B cell (primary cell): ENCODE measurements around the gene CD59. TPM values are rescaled to one million over a fixed set of nuclear protein-coding genes. Genes with fewer than 3 reads are reported as not detected.

Experiments
- ATAC-seq: fragments of 200-7000 bp; cut with Tn5 transposase; one replicate; pipeline ENCODE4 v1.10.0; 2021; ENCODE audit warnings: low read depth, mild to moderate bottlenecking, moderate number of reproducible peaks, moderate library complexity
- CTCF ChIA-PET: fragments of 350-600 bp; sonication (Branson Sonifier 250); formaldehyde crosslinking; loops from one replicate; lab custom pipeline; 2021; ENCODE audit warnings: antibody characterized with exemption, inconsistent platforms; lab: Charles Lee
- POLR2A ChIA-PET: fragments of 350-600 bp; sonication (Branson Sonifier 250); formaldehyde crosslinking; loops from one replicate; lab custom pipeline; 2021; ENCODE audit warnings: antibody characterized with exemption; lab: Charles Lee
- DNase-seq: peaks from one replicate; pipeline ENCODE4 v3.0.0; 2013
- H2AFZ ChIP-seq: 2 replicates; pipeline ENCODE4 v1.6.1; 2012; ENCODE audit warnings: mild to moderate bottlenecking, low read depth, low read length; ENCODE audit not compliant: insufficient read depth, poor library complexity, severe bottlenecking
- H3K27ac ChIP-seq, 2 donors: 1 replicate in 1 of 2; 2 replicates in 1 of 2; pipeline ENCODE4 v1.5.1; 2012 to 2013; ENCODE audit warnings: low read length in 2 of 2, mild to moderate bottlenecking in 2 of 2, moderate library complexity in 1 of 2
- H3K27me3 ChIP-seq, 4 experiments: fragments of 200-600 bp in 1 of 4; sonication (generic) in 1 of 4; replicated peaks in 1 of 4; 1 replicate in 2 of 4; 2 replicates in 2 of 4; pipeline versions ENCODE4 v1.6.1 to v1.7.0; 2013 to 2016; ENCODE audit warnings: low read length in 3 of 4, mild to moderate bottlenecking in 2 of 4, mixed read lengths in 1 of 4, moderate library complexity in 1 of 4; ENCODE audit not compliant: insufficient read depth in 4 of 4, control insufficient read depth in 3 of 4; ENCODE audit errors: control extremely low read depth in 1 of 4
- H3K36me3 ChIP-seq, 2 experiments: replicated peaks in 1 of 2; 1 replicate in 1 of 2; 2 replicates in 1 of 2; pipeline versions ENCODE4 v1.6.1 to v1.7.1; 2013; ENCODE audit warnings: low read length in 1 of 2; ENCODE audit not compliant: insufficient read depth in 2 of 2, control insufficient read depth in 1 of 2; ENCODE audit errors: control extremely low read depth in 1 of 2, extremely low read depth in 1 of 2
- H3K4me1 ChIP-seq, 2 donors: fragments of 200-600 bp in 1 of 2; sonication (generic) in 1 of 2; 1 replicate in 1 of 2; 2 replicates in 1 of 2; pipeline versions ENCODE4 v1.5.1 to v1.6.1; 2013 to 2017; ENCODE audit warnings: low read length in 2 of 2; ENCODE audit not compliant: control insufficient read depth in 2 of 2, insufficient read depth in 2 of 2
- H3K4me2 ChIP-seq: replicated peaks from 2 replicates; pipeline ENCODE3; 2012; ENCODE audit warnings: mild to moderate bottlenecking, low read depth, low read length; ENCODE audit not compliant: poor library complexity, severe bottlenecking
- H3K4me3 ChIP-seq, 5 experiments: fragments of 200-600 bp in 1 of 5; sonication (generic) in 1 of 5; 1 replicate in 3 of 5; 2 replicates in 2 of 5; pipeline versions ENCODE4 v1.5.1 to v1.7.0; 2011 to 2016; ENCODE audit warnings: low read length in 4 of 5, mild to moderate bottlenecking in 4 of 5, low read depth in 2 of 5, control low read depth in 1 of 5, moderate library complexity in 1 of 5; ENCODE audit not compliant: insufficient read depth in 1 of 5; ENCODE audit errors: control extremely low read depth in 1 of 5, extremely low read depth in 1 of 5
- H3K79me2 ChIP-seq: fragments of 200-600 bp; sonication (generic); one replicate; pipeline ENCODE4 v1.6.0; 2016; ENCODE audit warnings: low read length; ENCODE audit not compliant: control insufficient read depth, insufficient read depth
- H3K9ac ChIP-seq: fragments of 200-600 bp; sonication (generic); 2 replicates; pipeline ENCODE4 v1.6.1; 2017; ENCODE audit warnings: mild to moderate bottlenecking, low read length, moderate library complexity
- H3K9me3 ChIP-seq, 3 donors: one replicate each; pipeline versions ENCODE4 v1.6.1 to v1.7.1; 2013; ENCODE audit warnings: low read length in 2 of 3; ENCODE audit not compliant: control insufficient read depth in 2 of 3, insufficient read depth in 1 of 3; ENCODE audit errors: control extremely low read depth in 1 of 3
- H4K20me1 ChIP-seq: 2 replicates; pipeline ENCODE4 v1.6.0; 2012; ENCODE audit warnings: mild to moderate bottlenecking, low read length; ENCODE audit not compliant: insufficient read depth, control insufficient read depth, poor library complexity, severe bottlenecking
- H3K27ac Mint-ChIP-seq: one replicate; pipeline ENCODE4 v1.8.0; 2021; ENCODE audit warnings: mixed read lengths
- H3K27me3 Mint-ChIP-seq: one replicate; pipeline ENCODE4 v1.8.0; 2021; ENCODE audit warnings: mixed read lengths
- H3K4me1 Mint-ChIP-seq: one replicate; pipeline ENCODE4 v1.8.0; 2021; ENCODE audit warnings: mixed read lengths
- H3K4me3 Mint-ChIP-seq: one replicate; pipeline ENCODE4 v1.8.0; 2021; ENCODE audit warnings: mixed read lengths
- H3K9me3 Mint-ChIP-seq: one replicate; pipeline ENCODE4 v1.8.0; 2022; ENCODE audit warnings: mixed read lengths; ENCODE audit not compliant: insufficient read depth
- EZH2 ChIP-seq: IDR thresholded peaks from 2 replicates; pipeline ENCODE4 v1.6.1; 2012; ENCODE audit warnings: borderline replicate concordance, low read depth, mild to moderate bottlenecking, moderate library complexity, low read length; ENCODE audit not compliant: insufficient read depth, poor library complexity, severe bottlenecking
- WGBS: methylation state at CpG from one replicate; pipeline ENCODE4 v1.1.5; 2013; ENCODE audit warnings: missing lambda C conversion rate; ENCODE audit not compliant: insufficient coverage; 5-methylcytosine and 5-hydroxymethylcytosine counted together
- intact Hi-C: fragments of 100-400 bp; cut with micrococcal nuclease; formaldehyde crosslinking; loops from one replicate; pipeline ENCODE4 v1.10.0; 2022
- polyA plus RNA-seq: library from polyadenylated mRNA; depleted of rRNA; stranded (reverse); fragments of >200 nt; gene quantifications from 2 replicates; pipeline ENCODE4 v1.2.3, GENCODE V29; 2012
- total RNA-seq, 2 donors: library from RNA; stranded (reverse); fragments of 120-200 nt in 1 of 2; gene quantifications; 1 replicate in 1 of 2; 2 replicates in 1 of 2; pipeline versions ENCODE4 v1.2.3 to v1.2.4, GENCODE V29; 2013 to 2022
- TF ChIP-seq, protein P1 (sequence below): fragments of 200-600 bp; IDR thresholded peaks from one replicate; pipeline ENCODE4 v1.8.0; 2022; ENCODE audit warnings: antibody characterized with exemption, mild to moderate bottlenecking

CD59 gene
- total and polyA plus RNA-seq, 2 donors (not counting 1 experiment from before 2014, with no cell fraction given) = 10.9 to 41.3 TPM

DNA sequence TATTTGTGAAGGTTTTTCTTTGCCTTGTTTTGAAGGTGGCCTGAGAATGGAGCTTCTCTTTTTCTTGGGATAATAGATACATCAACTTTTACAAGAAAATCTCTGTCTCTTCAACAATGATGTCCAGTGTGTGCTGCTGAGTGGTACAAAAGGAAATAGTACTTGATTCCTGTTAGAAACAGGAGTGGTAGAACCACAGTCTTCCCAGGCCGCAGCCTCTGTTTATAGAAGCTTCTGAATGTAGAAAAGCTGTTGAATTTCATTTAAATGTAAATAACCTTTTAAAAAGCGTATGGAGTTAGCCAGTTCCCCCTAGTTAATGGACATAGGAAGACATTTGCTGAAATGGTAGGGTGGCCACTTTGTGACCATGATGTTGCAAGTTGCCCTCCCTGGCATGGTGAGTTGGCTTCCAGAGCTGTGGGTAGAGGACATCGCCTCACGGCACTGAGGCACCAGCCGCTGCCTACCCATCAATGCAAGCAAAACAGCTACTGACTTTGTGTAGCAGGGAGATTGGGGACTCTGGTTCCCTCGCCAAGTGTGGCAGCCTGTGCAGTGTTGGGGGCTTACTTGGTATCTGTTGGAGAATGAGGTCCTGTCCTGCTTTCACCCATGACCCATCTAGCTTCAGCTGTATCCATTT is 67.1 kb downstream of the CD59 start:
- no peak overlapping the region for H3K9ac ChIP-seq
- intact Hi-C loops = no loop called here

GRCh38 chr11:33668468-33668825 is 67.8 kb downstream of the CD59 start:
- Mint-ChIP-seq H3K4me1 (no peaks in the 10 kb centered on the region), H3K27me3 (peaks cover 10% of the 10 kb centered on the region), H3K4me3 (no peak overlapping the region), H3K9me3 (no peaks in the 10 kb centered on the region), H3K27ac (no peak overlapping the region)
- Histone ChIP-seq H3K4me2 (no peak overlapping the region), H4K20me1 (no peaks in the 10 kb centered on the region), H3K27ac (no peak overlapping the region), H3K9ac (no peak overlapping the region), H3K36me3 (no peaks in the 10 kb centered on the region), H3K27me3 (peaks cover 0 to 7% (median 3%) of the 10 kb centered on the region in 4 experiments), H3K9me3 (no peaks in the 10 kb centered on the region), H3K79me2 (no peaks in the 10 kb centered on the region), H3K4me1 (no peaks in the 10 kb centered on the region), H3K4me3 (no peak overlapping the region), H2AFZ (no peak overlapping the region)
- ChIA-PET POLR2A (no interaction called here), CTCF (no interaction called here)
- WGBS = no CpG with 5 or more reads among the region's 6 CpGs
- intact Hi-C loops = no loop called here
- DNase-seq (no peak), ATAC-seq (no peak)
- TF ChIP-seq, protein P1, sequence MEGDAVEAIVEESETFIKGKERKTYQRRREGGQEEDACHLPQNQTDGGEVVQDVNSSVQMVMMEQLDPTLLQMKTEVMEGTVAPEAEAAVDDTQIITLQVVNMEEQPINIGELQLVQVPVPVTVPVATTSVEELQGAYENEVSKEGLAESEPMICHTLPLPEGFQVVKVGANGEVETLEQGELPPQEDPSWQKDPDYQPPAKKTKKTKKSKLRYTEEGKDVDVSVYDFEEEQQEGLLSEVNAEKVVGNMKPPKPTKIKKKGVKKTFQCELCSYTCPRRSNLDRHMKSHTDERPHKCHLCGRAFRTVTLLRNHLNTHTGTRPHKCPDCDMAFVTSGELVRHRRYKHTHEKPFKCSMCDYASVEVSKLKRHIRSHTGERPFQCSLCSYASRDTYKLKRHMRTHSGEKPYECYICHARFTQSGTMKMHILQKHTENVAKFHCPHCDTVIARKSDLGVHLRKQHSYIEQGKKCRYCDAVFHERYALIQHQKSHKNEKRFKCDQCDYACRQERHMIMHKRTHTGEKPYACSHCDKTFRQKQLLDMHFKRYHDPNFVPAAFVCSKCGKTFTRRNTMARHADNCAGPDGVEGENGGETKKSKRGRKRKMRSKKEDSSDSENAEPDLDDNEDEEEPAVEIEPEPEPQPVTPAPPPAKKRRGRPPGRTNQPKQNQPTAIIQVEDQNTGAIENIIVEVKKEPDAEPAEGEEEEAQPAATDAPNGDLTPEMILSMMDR = no peak
- no peak for TF ChIP-seq EZH2

More for the DNA sequence above, 67.1 kb downstream of the CD59 start:
- ATAC-seq (no peak), DNase-seq (no peak)
- no peak overlapping the region for H3K27ac ChIP-seq
- peaks cover 0 to 5% (median 2%) of the 10 kb centered on the region in 4 experiments for H3K27me3 ChIP-seq
- H2AFZ ChIP-seq = no peak overlapping the region
- H3K4me3 ChIP-seq = no peak overlapping the region
- H3K4me1 Mint-ChIP-seq = no peaks in the 10 kb centered on the region
- H3K27me3 Mint-ChIP-seq = peaks cover 10% of the 10 kb centered on the region
- H3K9me3 Mint-ChIP-seq = no peaks in the 10 kb centered on the region
- TF ChIP-seq, protein P1 = no peak
- TF ChIP-seq EZH2 = no peak
- H3K9me3 ChIP-seq = no peaks in the 10 kb centered on the region
- H3K36me3 ChIP-seq = no peaks in the 10 kb centered on the region
- H3K4me2 ChIP-seq = no peak overlapping the region
- POLR2A ChIA-PET = no interaction called here
- no peaks in the 10 kb centered on the region for H4K20me1 ChIP-seq
- H3K79me2 ChIP-seq = no peaks in the 10 kb centered on the region
- H3K4me3 Mint-ChIP-seq = no peak overlapping the region
- 100% methylated on average over 1 of the region's 6 CpGs for WGBS
- no peak overlapping the region for H3K27ac Mint-ChIP-seq
- CTCF ChIA-PET = no interaction called here
- no peaks in the 10 kb centered on the region for H3K4me1 ChIP-seq
